ENCODE measurements around the gene RGS6.

The RGS6 gene

GRCh38 chr14:72377016-72377415, 444.8 kb downstream of the RGS6 start:
- no peak for TF ChIP-seq POU2F2 (IDR thresholded peaks at IDR 0.05; ENCODE audit: low read depth, low read length)
- no peak for TF ChIP-seq POLR2AphosphoS5 (IDR thresholded peaks at IDR 0.05; ENCODE audit: low read depth, low read length)
- TF ChIP-seq POLR2A (IDR thresholded peaks at IDR 0.05; ENCODE audit: low read depth, low read length): no peak
- TF ChIP-seq TAF1 (IDR thresholded peaks at IDR 0.05; ENCODE audit: low read depth, low read length): no peak
- no peak for TF ChIP-seq SPI1 (IDR thresholded peaks at IDR 0.05; ENCODE audit: low read depth, low read length)
- no peak for TF ChIP-seq PAX5 (IDR thresholded peaks at IDR 0.05; ENCODE audit: insufficient read depth, low read length, severe bottlenecking)
- FAIRE-seq: no peak
- DNase-seq (ENCODE audit: insufficient read length, low spot score): no peak

- no peak for DNase-seq (ENCODE audit: insufficient read length, low spot score)
- TF ChIP-seq POLR2A (IDR thresholded peaks at IDR 0.05; ENCODE audit: low read depth, low read length) (no peak), POLR2AphosphoS5 (IDR thresholded peaks at IDR 0.05; ENCODE audit: low read depth, low read length) (no peak), TAF1 (IDR thresholded peaks at IDR 0.05; ENCODE audit: low read depth, low read length) (no peak), POU2F2 (IDR thresholded peaks at IDR 0.05; ENCODE audit: low read depth, low read length) (no peak), SPI1 (IDR thresholded peaks at IDR 0.05; ENCODE audit: low read depth, low read length) (no peak), PAX5 (IDR thresholded peaks at IDR 0.05; ENCODE audit: insufficient read depth, low read length, severe bottlenecking) (no peak)
- no peak for FAIRE-seq
These were observed 448.2 kb downstream of the RGS6 start for GRCh38 chr14:72380456-72380855.

- DNase-seq (ENCODE audit: insufficient read length, low spot score): no peak
- FAIRE-seq: no peak
- TF ChIP-seq SPI1 (IDR thresholded peaks at IDR 0.05; ENCODE audit: low read depth, low read length) (no peak), POLR2A (IDR thresholded peaks at IDR 0.05; ENCODE audit: low read depth, low read length) (no peak), TAF1 (IDR thresholded peaks at IDR 0.05; ENCODE audit: low read depth, low read length) (no peak), POU2F2 (IDR thresholded peaks at IDR 0.05; ENCODE audit: low read depth, low read length) (no peak), POLR2AphosphoS5 (IDR thresholded peaks at IDR 0.05; ENCODE audit: low read depth, low read length) (no peak), PAX5 (IDR thresholded peaks at IDR 0.05; ENCODE audit: insufficient read depth, low read length, severe bottlenecking) (no peak)
These were observed 451.6 kb downstream of the RGS6 start for GRCh38 chr14:72383865-72384264.

- TF ChIP-seq SPI1 (IDR thresholded peaks at IDR 0.05; ENCODE audit: low read depth, low read length): no peak
- TF ChIP-seq POLR2AphosphoS5 (IDR thresholded peaks at IDR 0.05; ENCODE audit: low read depth, low read length): no peak
- no peak for TF ChIP-seq POU2F2 (IDR thresholded peaks at IDR 0.05; ENCODE audit: low read depth, low read length)
- no peak for TF ChIP-seq TAF1 (IDR thresholded peaks at IDR 0.05; ENCODE audit: low read depth, low read length)
- TF ChIP-seq POLR2A (IDR thresholded peaks at IDR 0.05; ENCODE audit: low read depth, low read length): no peak
- TF ChIP-seq PAX5 (IDR thresholded peaks at IDR 0.05; ENCODE audit: insufficient read depth, low read length, severe bottlenecking): no peak
- DNase-seq (ENCODE audit: insufficient read length, low spot score) (no peak), FAIRE-seq (no peak)
These were observed 455.5 kb downstream of the RGS6 start for GRCh38 chr14:72387726-72388125.

- no peak for FAIRE-seq
- TF ChIP-seq PAX5 (IDR thresholded peaks at IDR 0.05; ENCODE audit: insufficient read depth, low read length, severe bottlenecking) (no peak), SPI1 (IDR thresholded peaks at IDR 0.05; ENCODE audit: low read depth, low read length) (no peak), POU2F2 (IDR thresholded peaks at IDR 0.05; ENCODE audit: low read depth, low read length) (no peak), POLR2A (IDR thresholded peaks at IDR 0.05; ENCODE audit: low read depth, low read length) (no peak), TAF1 (IDR thresholded peaks at IDR 0.05; ENCODE audit: low read depth, low read length) (no peak), POLR2AphosphoS5 (IDR thresholded peaks at IDR 0.05; ENCODE audit: low read depth, low read length) (no peak)
- no peak for DNase-seq (ENCODE audit: insufficient read length, low spot score)
These were observed 457.0 kb downstream of the RGS6 start for GRCh38 chr14:72389200-72389599.

GRCh38 chr14:72401101-72401625, 468.9 kb downstream of the RGS6 start:
- TF ChIP-seq TAF1 (IDR thresholded peaks at IDR 0.05; ENCODE audit: low read depth, low read length) (no peak), PAX5 (IDR thresholded peaks at IDR 0.05; ENCODE audit: insufficient read depth, low read length, severe bottlenecking) (no peak), POU2F2 (IDR thresholded peaks at IDR 0.05; ENCODE audit: low read depth, low read length) (no peak), POLR2AphosphoS5 (IDR thresholded peaks at IDR 0.05; ENCODE audit: low read depth, low read length) (no peak), POLR2A (IDR thresholded peaks at IDR 0.05; ENCODE audit: low read depth, low read length) (no peak), SPI1 (IDR thresholded peaks at IDR 0.05; ENCODE audit: low read depth, low read length) (no peak)
- no peak for DNase-seq (ENCODE audit: insufficient read length, low spot score)
- no peak for FAIRE-seq

- FAIRE-seq (no peak), DNase-seq (ENCODE audit: insufficient read length, low spot score) (no peak)
- no peak for TF ChIP-seq TAF1 (IDR thresholded peaks at IDR 0.05; ENCODE audit: low read depth, low read length)
- TF ChIP-seq SPI1 (IDR thresholded peaks at IDR 0.05; ENCODE audit: low read depth, low read length): no peak
- TF ChIP-seq POLR2AphosphoS5 (IDR thresholded peaks at IDR 0.05; ENCODE audit: low read depth, low read length): no peak
- no peak for TF ChIP-seq POLR2A (IDR thresholded peaks at IDR 0.05; ENCODE audit: low read depth, low read length)
- TF ChIP-seq POU2F2 (IDR thresholded peaks at IDR 0.05; ENCODE audit: low read depth, low read length): no peak
- TF ChIP-seq PAX5 (IDR thresholded peaks at IDR 0.05; ENCODE audit: insufficient read depth, low read length, severe bottlenecking): no peak
These were observed 469.6 kb downstream of the RGS6 start for GRCh38 chr14:72401632-72402376.

- DNase-seq (ENCODE audit: insufficient read length, low spot score): no peak
These were observed 470.1 kb downstream of the RGS6 start for GRCh38 chr14:72402377-72402772.

GRCh38 chr14:72404106-72404774, 472.0 kb downstream of the RGS6 start:
- FAIRE-seq (no peak), DNase-seq (ENCODE audit: insufficient read length, low spot score) (no peak)
- no peak for TF ChIP-seq SPI1 (IDR thresholded peaks at IDR 0.05; ENCODE audit: low read depth, low read length)

More at GRCh38 chr14:72402377-72402772, 470.1 kb downstream of the RGS6 start:
- no peak for FAIRE-seq
- TF ChIP-seq SPI1 (IDR thresholded peaks at IDR 0.05; ENCODE audit: low read depth, low read length) (no peak), TAF1 (IDR thresholded peaks at IDR 0.05; ENCODE audit: low read depth, low read length) (no peak), PAX5 (IDR thresholded peaks at IDR 0.05; ENCODE audit: insufficient read depth, low read length, severe bottlenecking) (no peak), POLR2AphosphoS5 (IDR thresholded peaks at IDR 0.05; ENCODE audit: low read depth, low read length) (no peak), POLR2A (IDR thresholded peaks at IDR 0.05; ENCODE audit: low read depth, low read length) (no peak), POU2F2 (IDR thresholded peaks at IDR 0.05; ENCODE audit: low read depth, low read length) (no peak)
